GM19395 (cell line): Measurements from ENCODE around the gene STAT6.
"Not testable (repeated sequence)": the region's sequence is repeated elsewhere in the genome, so short reads cannot be mapped to it uniquely, and the experiment has no call there.

Experiments
- ATAC-seq: cut with Tn5 transposase; IDR thresholded peaks from one replicate; pipeline ENCODE4 v1.9.1; 2021; ENCODE audit warnings: mild to moderate bottlenecking, moderate library complexity; ENCODE audit not compliant: unreplicated experiment

STAT6 gene

DNA sequence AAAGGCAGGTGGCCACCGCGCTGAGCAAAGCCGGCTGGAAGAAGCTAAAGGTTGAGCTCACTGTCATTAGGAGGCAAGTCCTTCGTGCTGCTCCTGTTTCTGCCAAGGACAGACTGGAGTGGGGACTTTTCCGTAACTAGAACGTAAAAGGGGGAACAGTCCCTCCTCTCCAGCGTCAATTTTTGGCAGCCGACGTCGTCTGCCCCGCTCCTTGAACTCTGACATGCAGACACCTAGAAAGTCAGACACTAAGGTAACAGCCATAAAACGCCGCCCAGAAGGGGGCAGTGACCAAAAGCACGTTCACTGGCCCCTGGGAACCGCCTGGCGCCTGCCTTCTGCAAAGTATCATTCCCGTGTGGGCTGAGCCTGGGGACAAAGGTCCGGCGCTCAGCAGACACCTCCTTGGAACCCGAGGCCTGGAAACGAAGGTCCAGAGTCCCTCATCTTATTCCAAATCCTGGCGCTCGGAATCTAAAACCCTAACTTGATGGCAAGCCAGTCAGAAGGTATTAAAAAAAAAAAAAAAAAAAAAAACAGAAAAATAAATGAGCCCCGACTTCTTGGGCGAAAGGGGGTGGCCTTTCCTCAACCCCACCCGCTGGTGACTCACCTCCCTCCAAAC lies 16.1 kb upstream of the STAT6 start:
- ATAC-seq = no peak

DNA sequence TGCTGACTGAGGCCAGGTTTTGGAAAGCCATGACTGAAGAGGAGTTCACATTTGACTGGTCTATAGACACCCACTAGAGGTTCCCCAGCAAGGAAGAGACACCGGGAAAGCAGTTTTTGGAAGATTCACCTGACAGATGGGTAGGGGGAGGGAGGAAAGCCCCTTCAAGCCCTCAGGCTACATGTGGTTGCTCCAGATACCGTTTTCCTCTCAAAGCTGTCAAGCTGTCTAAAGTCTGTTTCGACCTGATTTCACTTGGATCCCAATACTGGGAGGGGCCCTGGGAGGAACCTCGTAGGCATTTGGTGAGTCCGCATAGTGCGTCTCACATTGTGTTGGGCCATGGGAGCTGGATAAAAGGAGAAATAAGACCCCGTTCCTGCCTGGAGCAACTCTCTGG lies 15.4 kb upstream of the STAT6 start:
- ATAC-seq = no peak

DNA sequence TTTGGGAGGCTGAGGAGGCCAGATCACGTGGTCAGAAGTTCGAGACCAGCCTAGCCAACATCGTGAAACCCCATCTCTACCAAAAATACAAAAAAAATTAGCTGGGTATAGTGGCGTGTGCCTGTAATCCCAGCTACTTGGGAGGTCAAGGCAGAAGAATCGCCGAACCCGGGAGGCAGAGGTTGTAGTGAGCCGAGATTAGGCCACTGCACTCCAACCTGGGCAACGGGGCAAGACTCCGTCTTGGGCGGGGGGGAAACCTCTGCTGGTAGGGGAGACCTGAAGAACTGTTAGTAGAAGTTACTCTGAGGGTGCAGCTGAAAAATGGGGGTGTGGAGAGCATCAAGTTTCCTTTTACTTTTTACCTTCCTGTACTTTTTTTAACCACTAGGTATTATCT lies 14.9 kb upstream of the STAT6 start:
- ATAC-seq = no peak

DNA sequence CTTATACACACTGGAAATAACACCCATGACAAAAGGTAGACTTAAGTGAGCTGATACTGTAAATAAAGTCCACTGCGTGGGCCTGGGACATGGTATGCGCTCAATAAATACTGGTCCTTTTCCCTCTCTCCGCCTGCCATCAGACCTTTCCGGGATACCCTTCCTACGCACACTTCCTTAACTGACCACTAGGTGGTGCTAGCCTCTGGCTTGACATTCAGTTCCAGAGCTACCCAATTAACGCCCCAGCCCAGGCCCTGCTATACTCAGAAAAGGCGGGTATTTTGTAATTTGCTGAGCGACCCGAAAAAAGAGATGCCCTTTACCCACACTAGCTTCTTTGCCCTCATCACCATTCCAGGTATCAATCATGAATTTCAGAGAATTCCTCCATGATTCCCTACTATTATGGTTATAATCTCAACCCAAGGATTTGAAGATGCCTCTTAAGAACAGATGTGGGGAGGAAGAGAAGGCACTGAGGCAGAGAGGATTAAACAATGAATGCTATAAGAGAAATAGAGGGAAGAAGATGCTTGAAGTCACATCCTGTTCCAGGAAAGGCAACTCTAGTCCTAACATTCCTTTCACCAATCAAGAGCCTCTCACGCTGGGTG lies 13.2 kb upstream of the STAT6 start:
- no peak for ATAC-seq

DNA sequence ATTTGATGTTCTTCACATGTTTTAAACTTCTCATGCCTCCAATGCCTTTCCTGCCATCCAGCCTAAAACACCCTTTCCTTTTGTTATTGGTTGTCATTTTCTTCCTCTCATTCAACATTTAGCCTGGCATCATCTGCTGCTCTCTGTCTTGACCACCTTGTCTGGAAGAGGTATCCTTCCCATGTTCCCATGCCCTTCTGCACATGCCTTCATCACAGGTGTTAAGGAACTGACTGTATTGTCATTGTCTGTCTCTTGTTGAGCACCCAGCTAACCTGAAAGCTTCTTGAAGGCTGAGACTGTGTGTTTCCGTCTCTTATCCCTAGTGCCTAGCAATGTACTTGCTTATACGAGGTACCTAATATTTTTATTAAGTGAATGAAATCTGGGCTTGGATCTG lies 12.7 kb upstream of the STAT6 start:
- ATAC-seq = no peak

- not testable (repeated sequence) for ATAC-seq
These were observed 9.6 kb upstream of the STAT6 start for GRCh38 chr12:57120718-57121117.

- no peak for ATAC-seq
These were observed 8.3 kb upstream of the STAT6 start for GRCh38 chr12:57119294-57120085.

DNA sequence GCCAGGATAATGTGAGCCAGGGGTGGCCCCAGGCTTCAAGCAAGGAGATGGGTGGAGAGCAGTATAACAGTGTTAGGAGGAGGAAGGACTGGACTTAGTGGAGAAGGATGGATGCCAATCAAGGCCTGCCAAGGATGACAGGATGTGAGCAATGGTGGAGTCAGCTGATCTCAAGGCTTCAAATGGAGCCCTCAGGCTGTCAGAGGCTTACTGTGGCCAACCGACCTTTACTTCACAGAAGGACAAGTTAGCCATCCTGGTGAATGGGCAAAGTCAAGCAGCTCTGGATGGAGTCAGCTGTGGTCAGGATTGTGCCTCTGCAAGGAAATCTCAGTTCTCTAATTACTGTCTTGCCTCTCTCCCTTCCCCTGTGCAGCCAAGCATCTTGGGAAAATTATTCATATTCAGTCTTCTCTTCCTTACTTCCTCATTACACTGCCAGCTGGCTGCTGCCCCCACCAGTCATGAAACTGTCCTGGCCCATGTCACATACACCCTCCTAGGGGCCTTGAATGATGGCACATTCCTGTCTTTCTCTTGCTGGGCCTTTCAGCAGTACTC lies 7.6 kb upstream of the STAT6 start:
- no peak for ATAC-seq

- no peak for ATAC-seq
These were observed 5.6 kb upstream of the STAT6 start for GRCh38 chr12:57116580-57117281.

GRCh38 chr12:57112492-57113294 lies 1.5 kb upstream of the STAT6 start:
- peak; percentile 68 for ATAC-seq

DNA sequence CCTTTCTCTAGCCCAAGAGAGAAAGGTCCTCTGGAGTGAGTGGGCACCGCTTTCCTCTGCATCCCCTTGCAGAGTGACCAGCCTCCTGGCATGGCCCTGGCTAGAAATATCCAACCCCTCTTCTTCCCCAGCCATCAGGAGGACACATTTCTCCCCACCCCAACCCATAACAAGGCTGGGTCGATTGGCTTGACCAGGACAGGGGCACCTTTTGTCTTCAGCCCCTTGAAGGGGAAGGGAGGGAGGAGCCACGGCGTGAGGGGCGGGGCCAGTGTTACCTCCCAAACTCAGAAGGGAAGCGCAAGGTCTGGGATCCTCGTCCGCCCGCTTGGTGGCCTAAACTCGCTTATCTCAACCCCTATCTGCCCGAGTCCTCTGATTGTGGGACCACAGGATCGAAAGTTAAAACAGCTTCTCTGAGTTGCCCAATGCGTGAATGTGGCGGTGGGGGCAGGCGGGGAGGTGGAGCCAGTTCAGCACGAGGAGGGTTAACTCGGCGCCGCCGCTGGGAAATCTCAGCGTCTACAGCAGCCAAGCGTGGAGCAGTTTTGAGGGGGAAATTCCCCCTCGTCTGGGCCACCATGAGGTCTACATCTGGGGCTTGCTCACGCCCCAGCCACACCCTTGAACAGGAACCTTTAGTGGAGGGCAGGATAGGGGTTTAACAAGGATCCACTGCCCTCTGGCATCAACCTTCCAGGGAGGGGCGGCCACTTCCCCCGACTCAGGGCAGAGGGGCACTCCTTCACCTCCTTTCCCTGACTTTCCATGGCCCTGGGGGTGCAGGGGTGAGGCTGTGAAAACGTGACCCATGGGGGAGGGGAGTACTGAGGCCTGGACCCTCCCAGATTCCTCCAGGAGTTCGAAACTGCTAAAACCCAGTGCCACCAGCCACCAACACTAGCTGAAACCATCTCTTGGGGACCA lies 795 bp downstream of the STAT6 start:
- ATAC-seq = peak; percentile 51

- ATAC-seq = no peak
These were observed 1.7 kb downstream of the STAT6 start for GRCh38 chr12:57109207-57110103.

GRCh38 chr12:57107456-57108155 lies 3.6 kb downstream of the STAT6 start:
- no peak for ATAC-seq

DNA sequence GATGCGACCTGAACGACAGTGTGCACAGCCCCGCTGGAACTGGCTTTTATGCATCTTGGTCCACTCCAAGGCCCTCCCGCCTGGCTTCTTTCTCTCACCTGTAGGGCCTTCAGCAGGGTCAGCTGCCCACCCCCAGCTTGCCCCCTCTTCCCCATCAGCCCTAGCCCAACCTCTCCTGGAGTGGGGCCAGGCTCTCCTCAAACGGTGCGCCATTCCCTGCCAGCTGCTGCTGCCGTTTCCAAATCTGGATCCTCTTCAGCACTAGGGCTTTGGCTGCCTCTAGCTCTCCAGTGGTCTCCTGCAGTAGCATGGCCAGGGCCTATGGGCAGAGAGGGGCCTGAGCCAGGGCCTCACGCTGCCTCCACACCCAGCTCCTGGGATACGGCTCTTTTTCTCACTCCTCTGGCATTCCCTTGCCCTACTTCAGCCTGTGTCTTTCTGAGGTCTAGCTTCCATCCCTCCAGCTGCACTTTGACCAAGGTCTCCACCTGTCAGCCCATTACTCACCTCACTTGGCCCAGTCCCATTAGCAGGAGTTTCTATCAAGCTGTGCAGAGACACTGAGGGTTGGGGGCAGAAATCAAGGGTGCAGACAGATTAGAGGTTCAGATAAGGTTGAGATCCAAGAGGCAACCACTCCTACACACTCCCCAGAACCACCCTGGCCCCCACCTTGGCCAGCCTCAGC lies 5.0 kb downstream of the STAT6 start:
- no peak for ATAC-seq

- ATAC-seq = no peak
These were observed 6.0 kb downstream of the STAT6 start for GRCh38 chr12:57105011-57105753.

DNA sequence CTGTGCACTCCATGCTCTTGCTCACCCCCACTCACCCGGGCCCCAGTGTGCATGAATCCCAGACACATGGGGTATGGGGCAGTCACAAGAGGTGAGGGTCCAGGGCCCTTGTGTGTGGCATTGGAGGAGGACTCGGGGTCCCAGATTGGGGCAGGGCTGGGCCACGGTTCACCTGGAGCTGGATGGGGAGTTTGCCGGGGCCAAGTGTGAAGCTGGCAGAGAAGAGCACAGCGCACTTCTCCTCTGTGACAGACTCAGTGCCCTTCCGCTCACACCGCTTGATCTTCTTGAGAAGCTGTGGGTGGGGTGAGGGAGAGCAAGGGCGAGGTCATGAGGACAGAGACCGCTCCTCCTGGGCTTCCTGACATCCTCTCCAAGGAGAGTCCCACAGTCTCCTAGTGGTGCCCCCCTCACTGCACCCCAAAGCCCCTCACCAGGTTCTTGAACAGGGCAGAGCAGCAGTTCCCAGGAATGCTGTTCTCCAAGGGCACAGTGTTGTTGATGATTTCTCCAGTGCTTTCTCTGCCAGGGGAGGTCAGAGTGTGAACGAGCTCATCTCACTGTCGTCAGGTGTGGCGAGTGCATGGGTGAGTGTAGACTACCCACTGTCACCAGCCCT lies 6.8 kb downstream of the STAT6 start:
- no peak for ATAC-seq
